GM19438 (cell line): ENCODE results near the gene OR6Q1.

Experiments used
- ATAC-seq: cut with Tn5 transposase; IDR thresholded peaks from one replicate; pipeline ENCODE4 v1.9.1; 2021; ENCODE audit warnings: low read depth; ENCODE audit not compliant: unreplicated experiment

Gene OR6Q1

DNA sequence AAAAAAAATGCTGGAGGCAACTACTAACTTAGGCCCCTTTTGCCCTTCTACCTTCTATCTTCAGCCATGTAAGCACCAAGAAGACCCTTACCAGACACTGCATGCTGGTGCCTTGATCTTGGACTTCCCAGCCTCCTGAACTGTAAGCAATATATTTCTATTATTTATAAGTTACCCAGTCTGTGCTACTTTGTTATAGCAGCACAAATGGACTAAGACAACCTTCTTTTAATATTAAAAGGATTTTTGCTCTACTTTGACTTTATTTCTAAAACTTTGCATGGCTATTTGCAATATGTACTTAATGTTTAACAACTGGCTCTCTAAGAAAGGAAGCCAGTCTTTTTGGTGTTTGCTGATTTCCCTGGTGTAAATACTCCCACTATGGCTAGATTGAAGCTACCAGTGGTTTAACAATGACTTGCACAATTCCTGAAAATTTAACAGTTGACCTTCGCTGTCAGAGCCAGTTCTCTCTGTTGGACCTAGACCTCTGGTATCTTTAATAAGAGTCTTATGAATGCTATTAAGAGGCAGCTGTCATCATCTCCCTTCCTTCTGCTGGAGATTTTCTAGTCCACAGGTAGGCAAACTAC lies 25.2 kb downstream of the OR6Q1 start:
- no peak for ATAC-seq

DNA sequence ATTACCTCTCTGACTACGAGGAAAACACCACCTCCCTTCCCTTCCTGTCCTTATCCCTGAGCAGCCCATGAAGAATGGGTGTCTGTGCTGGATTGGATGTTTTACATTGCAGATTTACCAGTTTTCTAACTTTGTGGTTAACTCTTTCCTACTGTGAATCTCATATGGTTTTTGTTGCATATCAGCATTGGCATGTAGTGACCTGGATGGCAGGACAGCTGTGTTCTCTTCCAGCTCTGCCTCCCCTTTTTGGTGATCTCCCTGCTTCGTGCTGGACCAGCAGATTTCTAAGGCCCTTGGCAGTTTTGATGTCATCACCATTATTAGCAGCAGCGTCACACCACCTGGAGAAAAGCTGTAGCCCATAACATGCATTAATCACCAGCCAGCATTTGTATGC lies 26.7 kb downstream of the OR6Q1 start:
- ATAC-seq = no peak

GRCh38 chr11:58058276-58059006 lies 27.7 kb downstream of the OR6Q1 start:
- ATAC-seq = no peak

- no peak for ATAC-seq
Observed at GRCh38 chr11:58059007-58059350, 28.2 kb downstream of the OR6Q1 start.

GRCh38 chr11:58060535-58060934 lies 29.8 kb downstream of the OR6Q1 start:
- no peak for ATAC-seq

DNA sequence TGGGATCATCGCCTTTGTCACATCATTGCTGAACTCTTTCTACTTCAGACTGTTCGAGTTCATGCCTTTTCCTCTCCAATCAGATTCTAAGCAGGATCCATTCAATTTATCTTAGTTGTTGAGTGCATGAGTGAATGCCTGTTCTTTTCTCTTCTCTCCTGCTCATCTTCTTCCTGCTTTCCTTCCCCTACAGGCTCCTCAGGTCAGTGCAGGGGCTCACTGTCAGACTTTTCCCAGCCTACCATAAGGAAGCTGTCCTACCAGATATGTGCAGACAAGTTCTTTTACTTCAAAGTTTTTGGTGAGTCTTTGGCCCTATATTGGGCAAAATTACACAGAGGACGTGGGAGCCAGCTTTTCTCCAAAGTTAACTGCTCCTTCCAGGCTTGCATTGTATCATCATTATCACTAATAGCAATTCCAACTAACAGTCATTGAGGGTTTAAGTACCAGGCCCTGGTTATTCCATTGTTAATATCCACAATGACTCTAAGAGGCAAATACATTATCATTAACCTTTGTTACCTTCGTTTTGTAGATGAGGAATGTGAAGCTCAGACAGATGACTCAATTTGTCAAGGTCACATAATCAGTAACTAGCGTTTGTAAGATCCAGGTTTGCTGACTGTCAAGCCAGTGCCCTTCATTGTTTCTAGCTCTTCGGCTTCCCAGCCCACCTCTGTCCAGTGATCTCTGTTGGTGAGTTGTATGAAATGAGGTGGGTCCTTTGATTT lies 30.4 kb downstream of the OR6Q1 start:
- ATAC-seq = no peak

DNA sequence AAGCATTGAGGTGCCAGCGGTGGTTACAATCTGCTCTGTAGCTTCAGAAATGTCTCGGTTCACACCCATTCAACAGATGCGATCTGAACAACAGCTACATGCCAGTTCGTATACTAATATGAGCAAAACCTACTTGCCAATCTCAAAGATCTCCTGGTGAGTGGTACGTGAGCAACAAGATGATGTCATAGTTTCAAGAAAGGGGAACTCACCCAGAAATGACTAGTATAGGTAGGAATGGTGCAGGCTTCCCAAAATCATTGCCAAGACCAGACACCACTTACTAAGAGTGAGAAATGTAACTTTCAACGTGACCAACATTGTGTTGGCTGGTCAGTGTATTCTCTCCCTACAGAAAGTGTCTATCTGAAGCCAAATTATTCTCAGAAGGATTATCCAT lies 31.1 kb downstream of the OR6Q1 start:
- ATAC-seq = no peak

DNA sequence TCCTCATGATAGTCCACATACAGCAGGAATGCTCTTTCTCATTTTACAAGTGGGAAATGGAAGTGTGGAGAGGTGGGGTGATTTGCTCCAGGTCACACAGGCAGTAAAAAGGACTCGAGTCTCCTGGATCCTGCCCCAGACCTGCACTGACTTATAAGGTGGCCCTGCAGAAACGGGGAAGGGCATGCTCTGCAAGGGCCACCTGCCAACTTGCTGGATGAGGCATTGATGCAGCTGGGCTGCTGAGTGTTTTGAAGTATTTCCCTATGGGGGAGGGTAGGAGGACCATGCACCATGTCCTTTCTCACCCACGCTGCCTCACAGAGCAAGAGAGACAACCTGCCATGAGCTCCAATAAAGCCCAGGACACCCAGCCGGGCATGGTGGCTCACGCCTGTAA lies 36.9 kb downstream of the OR6Q1 start:
- no peak for ATAC-seq

DNA sequence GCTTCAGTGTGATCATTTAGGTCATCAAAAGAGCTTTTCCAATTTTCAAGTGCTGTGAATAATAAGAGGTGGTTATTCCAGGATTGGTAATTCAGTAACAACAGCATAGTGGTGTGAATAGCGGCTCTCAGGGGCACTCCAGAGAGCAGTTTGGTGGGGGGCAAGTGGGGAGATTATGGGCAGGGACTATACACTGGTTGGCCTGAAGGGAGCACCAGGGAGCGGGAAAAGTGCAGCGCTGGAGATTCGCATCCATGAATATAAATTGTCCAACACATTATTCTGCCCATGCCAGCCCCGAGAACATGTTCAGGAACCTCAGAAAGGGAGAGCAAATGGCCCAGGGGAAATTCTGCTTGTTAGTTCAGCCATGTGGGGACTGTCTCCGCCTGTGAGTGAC lies 37.9 kb downstream of the OR6Q1 start:
- no peak for ATAC-seq

- ATAC-seq = no peak
Observed at GRCh38 chr11:58070585-58070984, 39.8 kb downstream of the OR6Q1 start.

- no peak for ATAC-seq
Observed at GRCh38 chr11:58075781-58076180, 45.0 kb downstream of the OR6Q1 start.
